GM21723 (cell line): Measurements from ENCODE around the gene ELAVL3.
"Not testable (repeated sequence)": the region's sequence is repeated elsewhere in the genome, so short reads cannot be mapped to it uniquely, and the experiment has no call there.

ENCODE experiments used
- ATAC-seq: cut with Tn5 transposase; IDR thresholded peaks from one replicate; pipeline ENCODE4 v1.9.1; 2021; ENCODE audit warnings: mild to moderate bottlenecking, moderate library complexity; ENCODE audit not compliant: unreplicated experiment

Gene ELAVL3

DNA sequence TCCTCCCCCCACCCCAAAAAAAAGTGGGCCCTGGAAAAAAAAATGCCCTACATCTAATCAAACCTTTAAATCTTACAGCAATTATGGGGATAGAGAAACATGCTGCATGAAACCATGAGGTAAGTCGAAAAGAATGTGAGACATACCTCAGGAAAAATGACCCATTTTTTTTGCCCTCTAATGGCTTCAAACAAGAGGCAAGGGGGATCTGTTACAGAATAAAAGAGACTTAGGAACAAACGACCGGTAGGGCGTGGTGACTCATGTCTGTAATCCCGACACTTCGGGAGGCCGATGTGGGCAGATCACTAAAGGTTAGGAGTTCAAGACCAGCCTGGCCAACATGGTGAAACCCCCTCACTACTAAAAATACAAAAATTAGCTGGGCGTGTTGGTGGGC, 70.2 kb downstream of the ELAVL3 start:
- no peak for ATAC-seq

- ATAC-seq: no peak
These were observed 72.3 kb downstream of the ELAVL3 start for GRCh38 chr19:11408591-11408990.

- not testable (repeated sequence) for ATAC-seq
These were observed 74.1 kb downstream of the ELAVL3 start for GRCh38 chr19:11406703-11407236.

- ATAC-seq: no peak
These were observed 74.8 kb downstream of the ELAVL3 start for GRCh38 chr19:11405846-11406643.

DNA sequence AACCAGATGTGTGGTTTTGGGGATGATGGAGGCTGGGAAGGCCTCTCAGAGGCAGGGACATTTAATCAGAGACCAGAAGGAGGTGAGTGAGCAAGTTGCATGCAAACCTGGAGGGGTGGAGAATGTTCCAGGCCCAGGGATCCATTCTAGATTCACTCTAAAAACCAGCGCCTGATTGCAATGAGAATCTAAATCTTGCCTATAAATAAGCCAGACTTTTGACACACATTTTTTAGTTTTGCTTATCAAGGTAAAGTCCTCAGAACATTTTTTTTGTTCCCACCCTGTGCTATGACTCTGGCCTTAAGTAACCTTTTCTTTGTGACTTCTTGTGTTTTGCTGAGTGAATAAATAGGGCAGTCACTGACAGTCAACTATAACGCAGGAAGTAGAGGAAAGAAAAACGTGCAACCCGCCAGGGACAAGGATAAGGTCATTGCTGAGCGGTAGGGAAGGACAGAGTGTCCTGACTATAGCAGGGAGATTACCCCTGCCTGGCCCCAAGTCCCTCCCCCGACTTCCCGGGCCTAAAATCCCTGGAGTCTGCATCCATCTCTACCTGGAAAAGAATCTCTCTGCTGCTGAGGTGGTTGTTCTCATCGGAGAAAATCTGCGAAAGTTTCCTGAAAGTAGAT, 76.1 kb downstream of the ELAVL3 start:
- no peak for ATAC-seq

DNA sequence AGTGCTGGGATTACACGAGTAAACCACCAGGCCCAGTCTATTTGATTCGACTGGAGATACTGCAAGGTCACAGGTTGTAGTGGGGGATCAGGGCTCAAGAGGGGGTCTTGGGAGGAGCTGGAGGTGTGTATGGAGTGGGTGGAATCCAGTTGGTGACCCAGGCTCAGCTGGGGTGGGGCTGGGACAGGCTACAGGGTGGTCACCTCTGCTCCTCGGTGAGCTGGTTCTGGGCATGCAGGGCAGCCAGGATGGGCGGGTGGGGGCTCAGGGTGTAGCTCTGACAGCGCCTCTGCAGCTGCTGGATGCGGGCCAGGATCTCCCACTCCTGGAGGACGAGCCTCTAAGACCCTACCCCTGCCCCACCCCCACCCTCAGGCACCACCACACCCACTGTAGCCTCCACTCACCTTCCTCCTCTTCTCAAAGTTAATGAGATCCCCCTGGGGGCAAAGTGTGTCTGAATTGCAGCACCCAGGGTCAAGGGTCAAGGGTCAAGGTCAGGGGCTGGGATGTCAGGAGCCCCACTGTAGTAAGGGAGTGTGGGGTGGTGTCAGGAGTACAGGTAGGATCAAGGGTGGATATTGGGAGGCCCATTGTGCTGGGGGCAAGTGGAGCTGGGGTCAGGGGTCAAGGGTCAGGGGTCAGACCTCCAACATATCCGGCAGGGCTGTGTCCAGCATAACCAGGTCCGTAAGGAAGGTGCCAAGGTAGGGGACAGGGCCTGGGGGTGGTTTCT, 78.9 kb downstream of the ELAVL3 start:
- no peak for ATAC-seq
